Measurements from ENCODE around the gene IL1RL2.

GRCh38 chr2:102159295-102159694 is 27.5 kb upstream of the IL1RL2 start:
- no peak for TF ChIP-seq CTCF (conservative IDR thresholded peaks at IDR 0.05; ENCODE audit: low read length)
- TF ChIP-seq EZH2phosphoT487 (IDR thresholded peaks at IDR 0.05; ENCODE audit: borderline replicate concordance) = no peak

Data from Loucy (cell line).